ENCODE data around the gene TMEM179. TPM values are rescaled to one million over a fixed set of nuclear protein-coding genes. Genes with fewer than 3 reads are reported as not detected.
A peak's percentile ranks its signal among the peaks of the same experiment; 100 is the strongest.
"Not testable (repeated sequence)": the region's sequence is repeated elsewhere in the genome, so short reads cannot be mapped to it uniquely, and the experiment has no call there.

TMEM179 gene
- total RNA-seq, 1 experiment from 2014 or later = 0.32 TPM

DNA sequence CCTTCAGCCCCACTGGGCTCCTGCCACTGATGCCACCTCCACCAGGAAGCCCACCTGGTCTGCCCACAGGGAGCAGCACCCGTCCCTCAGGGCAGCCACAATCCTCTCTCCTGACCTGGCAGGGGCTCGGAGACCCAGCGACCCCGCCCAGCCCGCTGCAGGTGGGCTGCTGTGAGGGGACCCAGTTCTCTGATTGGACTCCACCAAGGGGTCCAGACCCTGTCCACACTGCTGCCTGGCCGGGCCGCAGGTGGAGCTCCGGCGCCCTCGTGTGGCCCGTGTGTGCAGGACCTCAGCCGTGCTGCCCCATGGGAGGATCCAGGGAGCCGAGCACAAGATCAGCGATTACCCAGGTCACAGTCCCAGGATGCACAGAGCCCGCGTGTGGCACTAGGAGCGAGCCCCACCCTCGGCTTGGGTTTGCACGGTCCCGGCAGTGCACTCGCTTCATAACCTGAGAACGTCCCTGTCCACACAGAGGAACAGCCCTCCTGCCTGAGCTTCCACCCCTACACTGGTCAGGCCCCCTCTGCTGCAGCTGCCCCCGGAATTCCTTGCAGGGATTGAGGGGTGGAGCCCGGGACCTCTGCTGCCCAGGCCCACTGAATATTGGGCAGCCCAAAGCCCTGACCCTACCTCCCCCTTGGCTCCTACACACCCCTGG, 35.4 kb upstream of the TMEM179 start:
- DNase-seq (ENCODE audit: low read depth, low spot score) = peak; percentile 76
- in situ Hi-C loops (cut with HindIII; ENCODE audit: low pct_unique_long_range_greater_than_20kb, low sequenced_read_pairs) = no loop called here

DNA sequence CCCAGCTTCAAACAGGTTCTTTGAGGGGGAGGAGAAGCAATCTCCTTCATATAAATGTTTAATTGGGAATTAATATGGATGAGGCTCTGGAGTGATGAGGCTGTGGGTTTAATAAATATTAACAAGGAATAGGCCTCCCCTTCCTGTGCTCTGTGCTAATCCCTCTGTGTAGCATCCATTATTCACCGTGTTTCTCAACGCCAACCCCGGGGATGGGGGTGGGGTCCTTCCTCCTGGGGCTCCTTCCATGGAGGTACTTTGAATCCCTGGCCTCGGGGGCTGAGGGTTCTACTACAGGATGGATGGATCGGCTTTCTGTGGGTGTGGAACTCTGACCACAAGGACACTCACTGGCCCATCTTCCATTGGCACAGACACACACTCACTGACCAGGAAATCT, 34.9 kb upstream of the TMEM179 start:
- in situ Hi-C loops (cut with HindIII; ENCODE audit: low pct_unique_long_range_greater_than_20kb, low sequenced_read_pairs) = no loop called here

DNA sequence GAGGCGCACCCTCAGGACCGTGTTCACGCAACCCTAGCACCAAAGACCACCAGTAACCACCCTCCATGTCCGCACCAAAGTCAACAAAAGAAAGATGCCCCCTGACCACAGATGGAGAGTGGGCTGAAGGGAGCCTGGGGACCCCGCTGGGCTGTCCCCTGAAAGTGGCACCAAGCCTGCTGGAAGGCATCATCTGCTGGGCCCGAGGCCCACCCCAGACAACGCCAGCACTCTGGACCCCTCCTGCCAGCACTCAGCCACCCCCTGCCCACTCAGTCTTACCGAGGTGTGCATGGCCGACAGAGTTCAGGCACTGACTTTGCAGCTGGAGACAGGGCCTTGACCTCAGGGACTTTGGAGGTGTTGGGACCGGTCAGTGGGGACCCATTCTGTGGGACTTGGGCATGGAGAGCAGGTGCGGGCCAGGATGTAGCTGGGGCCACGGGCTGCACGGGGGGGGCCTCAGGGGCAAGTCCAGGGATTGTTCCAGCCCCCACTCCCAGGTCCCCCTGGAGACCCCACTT, 34.4 kb upstream of the TMEM179 start:
- no peak for DNase-seq (ENCODE audit: low read depth, low spot score)
- in situ Hi-C loops (cut with HindIII; ENCODE audit: low pct_unique_long_range_greater_than_20kb, low sequenced_read_pairs) = no loop called here

More for the DNA sequence above, 34.9 kb upstream of the TMEM179 start:
- DNase-seq (ENCODE audit: low read depth, low spot score) = no peak

DNA sequence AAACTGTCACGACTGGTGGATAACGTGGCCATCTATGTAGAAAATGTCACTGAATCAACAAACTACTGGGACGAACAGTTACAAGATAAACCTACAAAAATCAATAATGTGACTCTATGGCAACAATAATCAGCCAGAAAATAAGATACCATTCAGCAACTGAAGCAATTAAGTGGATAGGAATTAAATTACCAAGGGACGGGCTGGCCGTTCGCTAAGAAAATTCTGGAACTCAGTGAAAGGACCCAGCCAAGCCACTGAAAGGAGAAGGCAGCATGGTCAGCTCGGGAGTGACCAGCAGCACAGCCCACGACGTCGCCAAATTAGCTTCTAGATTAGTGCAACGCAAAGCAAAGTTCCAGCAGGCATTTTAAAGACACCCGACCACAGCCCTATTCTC, 33.6 kb upstream of the TMEM179 start:
- in situ Hi-C loops (cut with HindIII; ENCODE audit: low pct_unique_long_range_greater_than_20kb, low sequenced_read_pairs) = no loop called here
- no peak for DNase-seq (ENCODE audit: low read depth, low spot score)

DNA sequence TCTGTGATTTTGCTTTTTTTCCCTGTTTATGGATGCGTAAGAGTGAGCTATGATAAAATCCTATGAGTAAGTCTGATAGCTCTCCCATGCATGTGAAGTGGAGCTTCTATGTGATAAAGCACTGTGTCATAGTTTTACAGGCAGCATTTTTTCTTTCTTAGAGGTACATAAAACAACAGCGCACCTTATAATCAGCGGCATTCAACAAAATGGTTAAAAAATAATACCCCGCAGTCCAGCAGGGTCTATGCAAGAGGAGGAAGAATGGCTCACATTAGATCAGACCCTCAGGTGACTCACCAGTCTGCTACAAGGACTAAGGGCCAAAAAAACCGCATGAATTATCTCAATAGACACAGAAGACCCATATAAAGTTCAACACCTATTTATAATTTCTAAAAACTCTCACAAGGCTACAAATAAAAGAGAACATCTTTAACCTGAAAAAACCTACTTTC, 33.0 kb upstream of the TMEM179 start:
- in situ Hi-C loops (cut with HindIII; ENCODE audit: low pct_unique_long_range_greater_than_20kb, low sequenced_read_pairs) = no loop called here
- DNase-seq (ENCODE audit: low read depth, low spot score) = no peak

DNA sequence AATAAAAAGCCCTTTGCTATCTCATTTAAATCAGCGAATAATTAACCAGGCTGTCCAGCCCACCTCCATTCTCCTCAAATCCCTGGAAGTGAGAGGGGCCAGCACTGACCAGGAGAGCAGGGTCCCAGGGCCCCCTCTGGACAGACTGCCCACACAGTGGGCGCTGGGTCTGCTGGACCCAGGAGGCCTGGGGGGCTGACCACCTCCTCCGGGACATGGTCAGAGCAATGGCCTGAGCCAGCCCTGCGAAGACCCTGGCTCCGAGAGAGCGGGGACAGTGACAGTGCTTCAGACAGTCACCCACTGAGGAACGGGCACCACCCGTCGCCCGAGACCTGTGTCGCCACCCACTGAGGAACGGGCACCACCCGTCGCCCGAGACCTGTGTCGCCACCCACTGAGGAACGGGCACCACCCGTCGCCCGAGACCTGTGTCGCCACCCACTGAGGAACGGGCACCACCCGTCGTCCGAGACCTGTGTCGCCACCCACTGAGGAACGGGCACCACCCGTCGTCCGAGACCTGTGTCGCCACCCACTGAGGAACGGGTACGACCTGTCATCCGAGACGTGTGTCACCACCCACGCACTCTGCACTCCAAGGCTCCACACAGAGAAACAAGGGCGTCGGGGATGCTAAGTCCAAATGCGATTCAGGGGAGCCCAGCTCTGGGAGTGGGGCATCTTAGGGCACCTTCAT, 32.4 kb upstream of the TMEM179 start:
- DNase-seq (ENCODE audit: low read depth, low spot score); in situ Hi-C loops (cut with HindIII; ENCODE audit: low pct_unique_long_range_greater_than_20kb, low sequenced_read_pairs): not testable (repeated sequence)

DNA sequence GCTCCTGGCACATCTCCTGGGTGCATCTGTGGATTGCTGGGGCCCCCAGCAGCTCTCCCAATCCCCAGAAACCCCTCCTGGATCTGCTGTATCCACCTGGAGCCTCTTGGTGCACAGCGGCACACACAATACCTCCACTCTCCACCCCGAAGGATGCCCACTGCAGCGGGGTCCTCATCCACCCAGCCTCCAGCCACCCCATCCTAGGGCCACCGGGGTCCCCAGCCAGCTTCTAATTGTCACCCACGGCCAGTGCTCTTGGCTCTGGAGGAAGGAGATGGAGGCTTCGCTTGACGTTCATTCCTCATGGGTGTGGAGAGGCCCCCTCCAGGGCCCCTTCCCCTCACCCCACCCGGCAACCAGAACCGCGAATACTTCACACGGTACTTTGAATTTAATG, 31.6 kb upstream of the TMEM179 start:
- in situ Hi-C loops (cut with HindIII; ENCODE audit: low pct_unique_long_range_greater_than_20kb, low sequenced_read_pairs) = no loop called here
- no peak for DNase-seq (ENCODE audit: low read depth, low spot score)

DNA sequence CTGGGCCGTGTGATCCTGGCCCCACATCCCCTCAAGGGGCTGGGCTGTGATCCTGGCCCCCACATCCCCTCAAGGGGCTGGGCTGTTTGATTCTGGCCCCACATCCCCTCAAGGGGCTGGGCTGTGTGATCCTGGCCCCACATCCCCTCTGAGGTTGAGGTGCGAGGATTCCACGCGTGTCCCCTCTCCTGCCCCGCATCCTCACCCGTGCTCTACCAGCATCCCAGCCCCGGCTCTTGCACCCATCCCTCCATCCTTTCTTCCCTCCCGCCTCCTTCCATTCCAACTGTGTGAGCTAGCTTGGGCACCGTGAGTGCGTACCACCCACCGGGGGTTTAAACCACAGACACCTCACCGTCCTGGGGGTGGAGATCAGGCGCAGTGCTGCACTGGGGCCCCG, 31.1 kb upstream of the TMEM179 start:
- no peak for DNase-seq (ENCODE audit: low read depth, low spot score)
- in situ Hi-C loops (cut with HindIII; ENCODE audit: low pct_unique_long_range_greater_than_20kb, low sequenced_read_pairs) = no loop called here

DNA sequence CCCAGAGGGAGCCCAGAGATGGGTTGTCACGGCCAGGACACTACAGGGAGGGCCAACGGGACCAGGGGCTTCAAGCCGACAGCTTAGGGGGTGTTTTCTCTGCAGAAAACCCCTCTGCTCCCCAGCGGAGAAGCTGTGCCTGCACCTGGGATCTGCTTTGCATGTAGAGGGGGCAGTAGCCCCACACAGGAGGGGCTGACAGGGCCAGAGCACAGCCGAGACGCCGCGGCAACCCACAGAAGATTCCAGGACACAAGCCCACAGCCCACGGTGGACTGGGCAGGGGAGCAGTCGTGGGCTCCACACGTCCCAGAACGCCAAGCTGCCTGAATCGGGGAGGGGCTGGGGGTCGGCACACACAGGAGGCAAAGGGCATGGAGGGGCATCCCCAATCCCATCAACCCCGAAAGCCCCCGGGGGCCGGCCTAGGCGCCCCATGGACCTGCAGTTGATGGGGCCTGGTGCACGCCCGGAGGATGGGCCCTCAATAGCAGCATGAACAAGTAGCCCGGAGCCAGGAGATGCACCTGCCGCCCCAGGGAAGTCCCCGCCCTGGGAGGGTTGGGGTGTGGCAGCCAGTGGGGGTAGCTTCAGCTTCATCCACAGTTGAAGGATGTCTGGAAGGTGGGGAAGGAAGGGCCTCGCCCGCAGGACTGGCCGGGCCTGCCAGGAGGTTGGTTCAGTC, 30.5 kb upstream of the TMEM179 start:
- DNase-seq (ENCODE audit: low read depth, low spot score) = no peak
- in situ Hi-C loops (cut with HindIII; ENCODE audit: low pct_unique_long_range_greater_than_20kb, low sequenced_read_pairs) = no loop called here

DNA sequence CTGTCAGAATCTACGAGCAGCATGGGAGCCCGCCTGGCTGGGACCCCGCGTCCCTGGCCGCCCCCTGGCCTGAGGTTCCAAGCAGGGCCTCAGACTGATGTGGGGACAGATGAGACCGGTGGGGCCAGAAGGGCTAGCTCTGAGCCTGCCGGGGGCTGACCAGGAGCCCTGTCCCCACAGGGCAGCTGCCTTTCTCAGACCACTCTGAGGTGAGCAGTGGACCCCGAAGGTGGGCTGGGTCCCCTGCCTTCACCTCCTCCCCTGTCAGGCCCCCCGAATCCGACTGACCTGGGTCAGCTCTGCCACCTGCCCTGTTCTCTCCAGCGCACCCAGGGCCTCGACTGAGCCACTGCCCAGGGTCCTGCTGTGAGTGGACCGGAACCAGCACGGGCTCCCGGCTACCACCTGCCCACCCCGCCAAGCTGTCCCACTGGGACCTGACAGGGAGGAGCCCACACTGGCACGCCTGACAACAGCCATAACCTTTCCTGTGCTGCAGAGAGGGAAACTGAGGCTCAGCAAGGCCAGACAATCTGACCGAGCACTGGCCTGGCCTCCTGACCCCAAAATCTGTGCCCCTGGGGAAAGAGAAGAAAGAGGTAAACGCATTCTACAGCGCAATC, 29.7 kb upstream of the TMEM179 start:
- in situ Hi-C loops (cut with HindIII; ENCODE audit: low pct_unique_long_range_greater_than_20kb, low sequenced_read_pairs) = no loop called here

DNA sequence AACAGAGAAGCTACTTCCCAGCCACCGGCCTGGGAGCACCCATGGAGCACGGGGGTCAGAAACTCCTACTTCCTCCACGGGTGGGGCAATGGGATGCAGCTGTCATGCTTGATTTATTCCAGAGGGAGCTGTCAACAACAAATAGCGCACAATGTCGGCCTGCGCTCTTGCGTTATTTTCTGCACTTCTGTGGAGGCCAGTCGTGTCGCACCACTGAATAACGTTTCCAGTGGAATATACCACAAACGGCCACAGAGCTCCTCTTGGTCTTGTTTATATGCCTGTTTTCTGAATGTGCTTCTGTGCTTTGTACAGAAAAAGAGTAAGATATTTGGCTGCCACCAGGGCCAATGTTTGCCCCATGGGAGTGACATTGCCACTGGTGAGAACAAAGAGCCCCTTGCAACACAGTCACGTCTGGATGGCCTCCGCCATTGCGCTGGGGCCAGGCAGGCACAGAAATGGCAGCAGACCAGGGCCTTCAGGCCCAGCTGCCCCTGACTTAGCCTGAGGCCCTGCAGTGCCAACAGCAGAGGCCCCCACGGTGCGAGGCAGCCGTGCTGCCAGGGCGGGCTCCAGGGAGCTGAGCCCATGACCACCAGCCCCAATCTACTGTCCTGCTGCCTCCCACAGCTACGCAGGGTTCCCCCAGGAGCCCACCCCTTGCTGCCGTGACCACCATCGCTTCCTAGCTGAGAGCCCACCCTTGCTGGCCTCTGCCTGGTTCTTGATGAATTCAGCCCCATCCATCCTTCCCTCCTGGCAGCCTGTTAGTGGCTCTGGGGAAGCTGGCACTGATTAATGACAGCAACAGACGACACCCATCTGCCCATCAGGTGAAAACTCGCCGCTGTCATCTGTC, 28.9 kb upstream of the TMEM179 start:
- in situ Hi-C loops (cut with HindIII; ENCODE audit: low pct_unique_long_range_greater_than_20kb, low sequenced_read_pairs) = no loop called here
- DNase-seq (ENCODE audit: low read depth, low spot score) = no peak

More for the DNA sequence above, 29.7 kb upstream of the TMEM179 start:
- no peak for DNase-seq (ENCODE audit: low read depth, low spot score)

DNA sequence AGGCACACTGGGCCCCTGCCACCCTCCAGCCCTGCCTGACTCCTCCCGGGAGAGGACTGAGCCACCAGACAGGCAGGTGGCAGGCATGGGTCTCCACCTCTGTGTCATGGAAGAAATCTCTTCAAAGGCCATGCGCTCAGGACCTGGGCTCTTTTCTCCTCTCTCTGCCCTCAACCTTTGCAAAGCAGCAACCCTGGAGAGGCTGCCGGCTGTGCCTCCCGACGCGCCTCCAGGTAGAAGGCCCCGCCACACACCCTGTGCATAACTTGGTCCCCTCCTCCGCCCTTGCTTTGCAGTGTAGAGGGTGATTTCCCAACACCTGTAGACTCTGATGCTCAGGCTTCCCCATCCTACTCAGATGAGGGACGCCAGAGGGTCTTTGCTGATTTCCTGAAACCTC, 28.2 kb upstream of the TMEM179 start:
- DNase-seq (ENCODE audit: low read depth, low spot score) = no peak
- in situ Hi-C loops (cut with HindIII; ENCODE audit: low pct_unique_long_range_greater_than_20kb, low sequenced_read_pairs) = no loop called here

DNA sequence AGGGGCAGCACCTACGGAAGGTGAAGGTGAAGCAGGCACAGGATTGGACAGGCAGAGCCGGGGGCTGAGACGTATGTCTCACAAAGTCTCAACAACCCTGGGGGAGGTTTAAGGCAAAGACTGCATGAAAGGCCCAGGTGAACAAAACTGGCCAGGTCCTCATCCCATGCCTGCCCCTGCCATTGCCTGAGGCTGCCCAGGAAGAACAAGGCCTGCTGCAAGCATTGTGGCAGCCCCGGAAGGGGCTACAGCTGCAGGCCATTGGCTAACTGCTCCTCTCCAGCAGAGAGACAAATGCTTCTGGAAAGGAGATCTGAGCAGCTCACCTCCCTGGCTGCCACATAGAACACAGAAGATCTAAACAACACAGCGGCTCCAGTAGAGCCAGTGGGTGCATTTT, 20.4 kb upstream of the TMEM179 start:
- DNase-seq (ENCODE audit: low read depth, low spot score) = no peak
- in situ Hi-C loops (cut with HindIII; ENCODE audit: low pct_unique_long_range_greater_than_20kb, low sequenced_read_pairs) = loop anchor here (25.0 kb wide), 1 partner anchor 288 kb away; no protein-coding TSS in a partner anchor

DNA sequence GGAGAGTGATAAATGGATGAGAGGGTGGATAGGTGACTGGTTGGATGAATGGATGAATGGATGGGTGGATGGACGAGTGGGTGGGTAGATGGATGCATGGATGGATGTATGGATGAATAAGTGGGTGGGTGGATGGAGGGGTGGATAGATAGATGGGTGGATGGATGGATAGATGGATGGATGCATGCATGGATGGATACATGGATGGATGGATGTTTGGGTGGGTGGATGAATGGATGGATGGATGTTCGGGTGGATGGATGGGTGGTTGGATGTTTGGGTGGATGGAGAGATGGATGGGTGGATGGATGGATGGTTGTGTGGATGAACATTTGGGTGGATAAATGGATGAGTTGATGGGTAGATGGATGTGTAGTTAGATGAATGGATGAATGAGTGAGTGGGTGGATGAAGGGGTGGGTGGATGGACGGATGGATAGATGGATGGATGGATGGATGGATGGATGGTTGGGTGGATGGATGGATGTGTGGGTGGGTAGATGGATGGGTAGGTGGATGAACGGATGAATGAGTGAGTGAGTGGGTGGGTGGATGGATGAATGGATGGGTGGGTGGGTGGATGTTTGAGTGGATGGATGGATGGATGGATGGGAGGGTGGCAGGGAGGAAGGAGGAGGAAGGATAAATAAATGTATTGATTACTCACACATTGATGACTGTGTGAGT, 9.7 kb upstream of the TMEM179 start:
- DNase-seq (ENCODE audit: low read depth, low spot score) = no peak
- in situ Hi-C loops (cut with HindIII; ENCODE audit: low pct_unique_long_range_greater_than_20kb, low sequenced_read_pairs) = loop anchor here (25.0 kb wide), 1 partner anchor 277 kb away; no protein-coding TSS in a partner anchor

DNA sequence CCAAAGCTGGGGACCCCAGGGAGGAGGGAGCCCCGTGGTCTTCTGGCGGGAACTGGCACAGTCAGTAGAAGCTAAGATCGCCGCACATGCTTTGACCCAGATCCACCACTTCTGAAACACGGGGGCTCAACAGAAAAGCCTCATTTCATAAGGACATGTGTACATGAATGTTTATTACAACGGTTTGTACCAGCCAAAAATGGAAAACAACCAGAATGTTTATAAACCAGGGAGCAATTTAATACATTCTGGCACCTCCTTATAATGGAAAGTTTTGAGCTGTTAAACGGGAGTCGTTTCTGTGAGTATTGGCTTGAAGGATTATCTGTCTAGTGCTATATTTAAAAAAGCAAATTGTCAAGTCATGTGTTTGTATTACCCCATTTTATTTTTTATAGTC, 7.3 kb upstream of the TMEM179 start:
- no peak for DNase-seq (ENCODE audit: low read depth, low spot score)
- in situ Hi-C loops (cut with HindIII; ENCODE audit: low pct_unique_long_range_greater_than_20kb, low sequenced_read_pairs) = loop anchor here (25.0 kb wide), 1 partner anchor 275 kb away; no protein-coding TSS in a partner anchor

DNA sequence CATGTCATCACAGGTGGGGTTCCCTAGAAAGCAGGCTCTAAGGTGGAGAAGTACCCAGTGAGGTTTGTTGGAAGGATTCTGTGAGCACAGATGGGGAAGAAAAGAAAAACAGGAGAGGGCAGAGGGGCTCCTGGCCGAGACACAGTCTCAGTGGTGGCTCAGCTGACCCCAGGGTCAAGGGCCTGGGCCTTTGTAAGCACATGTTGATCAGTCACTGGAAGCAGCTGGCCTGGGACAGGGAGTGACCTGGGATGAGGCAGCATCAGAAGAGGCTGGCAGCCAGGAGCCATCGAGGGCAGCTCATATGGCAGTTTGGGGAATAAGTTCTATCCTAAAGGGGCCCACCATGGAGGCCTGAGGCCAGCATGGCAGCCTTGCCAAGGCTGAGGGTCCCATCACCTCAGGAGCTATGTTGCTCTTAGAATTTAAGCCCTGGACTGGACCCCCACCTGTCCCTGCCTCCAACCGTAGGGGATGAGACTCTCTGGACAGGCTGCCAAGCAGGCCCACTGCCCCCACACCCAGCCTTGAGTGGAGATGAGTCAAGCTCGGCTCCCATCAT, 6.3 kb upstream of the TMEM179 start:
- in situ Hi-C loops (cut with HindIII; ENCODE audit: low pct_unique_long_range_greater_than_20kb, low sequenced_read_pairs) = loop anchor here (25.0 kb wide), 1 partner anchor 274 kb away; no protein-coding TSS in a partner anchor
- no peak for DNase-seq (ENCODE audit: low read depth, low spot score)

Measured in SK-MEL-5 (cell line).